Left hindlimb (tissue), 1 donor: Measurements from ENCODE around the gene OR2F2.

Experiments
- DNase-seq: peaks from one replicate; pipeline ENCODE4 v3.0.0-alpha.2; 2018

OR2F2 gene

GRCh38 chr7:143934526-143935325, at the start of gene OR2F2:
Gene OR2F2, plus strand, starts transcription at chr7:143935233. Its CDS starts 0 bp downstream, at chr7:143935233.
- DNase-seq: no peak

DNA sequence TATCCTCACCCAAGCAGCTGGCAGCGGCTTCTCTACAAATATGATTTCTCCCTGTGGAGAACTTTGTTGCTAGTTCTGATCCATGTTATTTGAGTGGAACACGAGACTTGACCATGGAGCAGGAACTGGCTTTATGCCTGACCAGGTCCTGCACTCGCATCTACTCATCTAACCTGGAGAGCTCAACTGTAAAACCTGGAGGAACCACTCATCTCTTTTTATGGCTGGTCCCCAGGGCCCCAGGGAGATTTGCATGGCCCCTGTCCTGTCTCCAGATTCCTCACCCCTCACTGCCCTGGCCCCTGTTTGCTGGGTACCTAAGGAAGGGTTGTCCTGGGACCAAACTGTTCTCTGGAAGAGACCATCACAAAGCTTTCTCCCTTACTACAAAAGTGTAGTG, 49.1 kb upstream of the OR2F2 start:
- DNase-seq: no peak

DNA sequence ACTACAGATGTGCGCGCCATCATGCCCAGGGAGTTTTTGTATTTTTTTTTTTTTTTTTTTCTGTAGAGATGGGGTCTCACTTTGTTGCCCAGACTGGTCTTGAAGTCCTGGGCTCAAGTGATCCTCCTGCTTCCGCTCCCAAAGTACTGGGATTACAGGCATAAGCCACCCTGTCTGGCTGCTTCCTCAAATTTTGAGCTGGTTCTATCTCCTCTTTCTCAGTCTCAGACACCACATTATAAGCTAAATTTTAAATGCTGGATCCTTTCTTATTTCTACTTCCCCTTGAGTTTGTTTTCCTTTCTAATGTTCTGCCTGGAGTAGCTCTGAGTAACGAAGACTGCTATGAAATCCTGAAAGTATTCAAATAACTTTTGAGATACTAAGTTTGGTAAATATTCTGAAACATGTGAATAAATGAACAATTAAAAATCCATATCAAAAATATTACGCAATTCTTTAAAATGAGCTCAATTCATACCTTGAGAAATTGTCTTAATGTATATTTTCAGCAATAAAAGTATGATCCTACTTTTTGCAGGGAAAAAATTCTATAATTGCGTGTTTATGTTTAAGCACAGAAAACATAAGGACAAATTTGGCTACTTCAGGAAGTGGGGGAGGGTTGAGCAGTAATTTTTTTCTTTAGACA, 48.1 kb upstream of the OR2F2 start:
- no peak for DNase-seq

DNA sequence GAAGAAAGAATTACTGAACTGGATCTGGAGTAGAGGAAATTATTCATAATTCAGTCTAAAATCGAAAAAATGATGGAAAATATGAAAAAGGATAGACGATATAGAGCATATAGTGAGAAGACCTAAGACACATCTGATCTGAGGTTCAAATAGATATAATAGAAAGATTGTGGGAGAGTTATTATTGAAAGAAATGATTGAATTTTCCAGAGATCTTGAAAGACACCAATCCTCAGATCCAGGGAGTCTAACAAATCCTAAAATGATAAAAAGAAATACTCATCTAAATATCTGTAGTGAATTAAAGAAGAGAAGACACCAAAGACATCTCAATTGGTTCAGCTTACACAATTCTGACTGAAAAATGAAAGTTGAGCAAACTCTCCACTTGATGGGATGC, 46.0 kb upstream of the OR2F2 start:
- DNase-seq: no peak

DNA sequence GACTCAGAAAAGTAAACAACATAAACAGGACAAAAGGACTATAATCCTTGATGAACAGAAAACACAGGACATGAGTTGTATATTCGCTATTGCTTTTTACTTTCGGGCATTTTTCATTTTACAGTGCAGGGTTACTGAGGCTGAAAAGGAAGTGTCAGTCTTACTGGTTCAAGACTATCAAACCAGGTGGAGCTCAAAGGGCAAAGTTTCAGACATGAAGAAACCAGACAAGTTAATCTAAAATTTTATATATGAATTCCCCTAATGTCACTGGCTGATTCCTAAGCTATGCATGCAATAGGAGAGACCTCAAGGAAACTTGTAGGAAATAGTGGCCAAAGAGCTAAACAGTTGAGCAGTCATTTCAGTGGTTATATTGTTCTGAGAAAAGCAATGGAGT, 44.5 kb upstream of the OR2F2 start:
- DNase-seq: no peak

DNA sequence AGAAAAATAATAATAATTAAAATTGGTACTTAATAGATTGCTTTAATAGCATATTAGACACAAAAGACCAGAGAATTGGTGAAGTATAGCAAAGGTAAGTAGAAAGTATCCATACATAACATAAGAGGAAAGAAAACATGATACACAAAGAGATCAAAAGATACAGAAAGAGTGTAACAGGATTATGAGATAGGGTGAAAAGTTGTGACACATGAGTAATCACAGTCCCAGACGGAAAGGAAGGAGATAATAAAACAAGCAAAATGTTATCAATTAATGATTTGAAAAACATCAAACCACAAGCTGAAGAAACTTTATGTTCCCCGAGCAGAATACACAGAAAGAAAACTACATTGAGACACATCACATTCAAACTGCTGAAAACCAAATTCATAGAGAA, 43.6 kb upstream of the OR2F2 start:
- no peak for DNase-seq

GRCh38 chr7:143892527-143893300, 42.3 kb upstream of the OR2F2 start:
- DNase-seq: no peak

DNA sequence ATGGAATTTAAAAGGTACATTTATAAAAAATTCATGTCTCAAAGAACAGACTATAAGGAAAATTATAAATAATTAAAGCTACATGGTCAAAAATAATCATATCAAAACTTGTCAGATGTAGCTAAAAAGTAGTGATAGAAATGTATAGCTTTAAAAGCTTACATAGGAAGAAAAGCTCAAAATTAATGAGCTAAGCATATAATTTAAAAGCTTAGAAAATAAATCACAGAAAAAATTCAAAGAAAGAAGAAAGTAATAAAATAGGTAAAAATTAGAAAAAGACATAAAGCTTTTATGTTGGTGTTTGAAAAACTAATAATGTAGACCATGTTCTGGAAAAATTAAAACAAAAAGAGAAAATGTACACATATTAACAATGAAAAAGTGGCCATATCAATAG, 38.4 kb upstream of the OR2F2 start:
- DNase-seq: no peak

DNA sequence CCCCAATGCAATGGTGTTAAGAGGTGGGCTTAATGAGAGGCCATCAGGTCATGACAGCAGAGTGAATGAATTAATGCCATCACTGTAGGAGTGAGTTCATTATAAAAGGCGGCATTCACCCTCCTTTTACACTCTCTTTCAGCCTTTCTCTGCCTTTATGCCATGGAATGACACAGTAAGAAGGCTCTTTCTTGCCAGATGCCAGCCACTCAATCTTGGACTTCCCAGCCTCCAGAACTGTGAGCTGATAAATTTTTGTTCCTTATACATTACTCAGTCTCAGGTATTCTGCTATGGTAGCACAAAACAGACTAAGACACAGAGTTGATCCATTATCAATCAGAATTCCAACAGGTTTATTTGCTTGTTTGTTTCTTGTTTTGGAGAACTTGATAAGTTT, 36.2 kb upstream of the OR2F2 start:
- DNase-seq: no peak

GRCh38 chr7:143900230-143900766, 34.7 kb upstream of the OR2F2 start:
- no peak for DNase-seq

- no peak for DNase-seq
Observed at GRCh38 chr7:143901332-143901667, 33.7 kb upstream of the OR2F2 start.

- peak; percentile 98 for DNase-seq
Observed at GRCh38 chr7:143901668-143902331, 33.2 kb upstream of the OR2F2 start, which contains the start of gene TCAF1. Gene TCAF1, minus strand, starts transcription at chr7:143902176. Its CDS starts 25,568 bp downstream, at chr7:143876608.

- DNase-seq: no peak
Observed at GRCh38 chr7:143902332-143902899, 32.6 kb upstream of the OR2F2 start.

DNA sequence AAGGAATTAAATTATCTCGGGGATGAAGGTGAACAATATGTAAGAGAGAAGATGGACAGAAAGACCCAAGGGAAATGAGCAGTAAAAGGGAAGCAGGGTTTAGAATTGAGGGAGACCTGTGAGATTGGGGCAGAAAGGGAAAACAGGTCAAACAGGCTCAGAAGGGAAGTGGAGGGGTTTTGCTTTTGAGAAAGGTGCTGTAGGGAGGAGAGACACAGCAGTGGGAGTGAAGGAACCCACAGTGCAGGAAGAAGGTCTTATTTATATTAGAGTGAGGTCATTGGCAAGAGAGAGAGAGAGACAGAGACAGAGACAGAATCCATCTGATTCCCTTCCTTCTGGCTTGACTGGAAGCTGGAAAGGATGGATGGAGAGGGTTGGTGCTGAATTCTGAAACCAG, 29.5 kb upstream of the OR2F2 start:
- no peak for DNase-seq

GRCh38 chr7:143906151-143906550, 28.9 kb upstream of the OR2F2 start:
- DNase-seq: peak; percentile 38

DNA sequence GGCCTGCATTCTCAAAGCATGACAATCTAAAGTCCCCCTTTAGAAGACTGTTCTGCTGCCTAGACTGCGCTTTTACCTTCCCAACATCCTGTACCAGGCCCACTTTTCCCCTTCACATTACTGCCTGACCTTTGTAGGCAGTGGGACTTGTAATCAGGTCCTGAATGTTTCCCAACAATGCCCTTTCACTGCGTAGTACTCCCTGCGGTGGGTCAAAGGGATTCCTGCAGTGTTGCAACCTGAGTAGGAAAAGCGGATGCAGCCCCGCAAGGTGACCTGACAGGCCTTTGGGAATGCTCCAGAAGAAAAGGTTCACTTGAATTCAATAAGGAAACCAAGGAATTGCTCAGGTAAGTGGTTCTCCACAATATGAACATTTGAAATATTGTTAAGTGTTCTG, 28.1 kb upstream of the OR2F2 start:
- DNase-seq: no peak

DNA sequence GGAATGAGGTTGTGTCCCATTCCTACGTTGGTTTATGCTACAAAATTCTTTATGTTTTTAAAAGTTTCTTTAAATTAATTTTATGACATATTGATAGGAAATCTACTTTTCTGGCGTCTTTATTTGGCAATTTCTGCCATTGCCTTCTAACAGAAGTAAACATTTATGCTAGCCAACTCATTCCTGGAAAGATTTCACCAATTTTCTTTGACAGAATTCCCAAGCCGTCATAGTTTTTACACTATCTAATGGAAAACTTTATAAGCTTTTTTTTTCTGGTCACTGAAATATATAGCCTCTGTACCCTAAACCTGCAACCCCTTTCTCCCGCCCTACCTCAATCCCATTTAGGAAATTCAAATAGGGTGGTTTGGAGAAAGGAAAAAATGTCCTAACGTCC, 26.9 kb upstream of the OR2F2 start:
- no peak for DNase-seq

DNA sequence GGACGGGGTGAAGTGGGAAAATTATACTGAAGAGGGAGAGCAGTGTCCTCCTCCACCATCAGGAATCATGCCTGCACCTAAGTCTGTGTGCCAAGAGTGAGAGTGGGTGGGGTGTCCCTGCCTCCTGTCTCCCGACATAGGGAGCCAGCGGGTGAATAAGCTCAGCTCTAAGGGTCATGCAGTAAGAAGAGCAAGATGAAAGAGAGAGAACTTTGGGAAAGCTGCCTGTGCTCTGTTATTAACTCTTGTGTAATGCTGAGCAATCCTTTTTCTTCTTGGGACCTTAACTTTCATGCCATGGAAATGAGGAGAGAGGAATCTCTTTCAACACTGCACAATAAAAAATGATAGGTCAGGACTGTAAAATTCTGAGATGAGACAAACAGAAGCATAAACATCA, 25.2 kb upstream of the OR2F2 start:
- no peak for DNase-seq

DNA sequence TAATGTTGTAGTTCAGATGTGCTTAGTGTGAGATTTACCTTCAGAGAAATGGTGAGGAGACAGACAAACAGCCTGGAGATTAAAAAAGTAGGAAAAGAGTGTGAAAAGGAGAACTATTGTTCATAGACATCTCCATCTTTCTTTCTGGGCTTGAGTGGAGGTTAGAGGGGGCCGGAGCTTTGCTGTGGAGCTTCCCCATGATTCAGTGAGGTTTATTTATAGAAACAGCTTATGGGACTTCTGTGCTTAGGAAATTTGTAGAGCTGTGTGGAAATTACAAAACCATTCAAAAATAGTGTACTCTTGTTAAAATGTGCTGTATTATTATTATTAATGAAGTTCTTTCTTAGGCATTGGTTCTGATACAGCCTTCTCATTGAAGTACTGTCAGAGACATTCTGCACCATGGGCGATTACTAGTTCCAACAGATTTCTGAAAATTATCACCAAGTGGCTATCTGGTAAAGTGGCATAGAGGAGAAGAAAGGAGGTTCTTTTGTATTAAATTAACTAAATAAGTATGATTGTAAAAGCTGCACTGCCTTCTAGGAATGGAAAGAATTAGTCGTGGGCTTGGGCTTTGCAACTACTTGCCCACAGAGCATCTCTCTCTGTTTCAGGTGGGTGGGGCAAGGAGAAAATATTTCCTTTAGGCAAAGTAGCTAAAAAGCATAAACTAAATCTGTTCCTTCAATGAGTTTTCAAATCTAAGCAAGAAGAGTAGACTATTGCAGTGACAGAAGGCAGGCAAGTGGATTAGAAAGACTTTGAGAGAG, 24.4 kb upstream of the OR2F2 start:
- DNase-seq: no peak

GRCh38 chr7:143913945-143914615, 21.0 kb upstream of the OR2F2 start:
- DNase-seq: no peak
